ENCODE results near the gene GCHFR. TPM values are rescaled to one million over a fixed set of nuclear protein-coding genes. Genes with fewer than 3 reads are reported as not detected.

Gene GCHFR
- total and polyA plus RNA-seq, 4 donors: 50.5 to 229 (median 119) TPM

GRCh38 chr15:40766906-40767837 is 3.3 kb downstream of the GCHFR start:
- DNase-seq (ENCODE audit: low spot score): no peak
- Histone ChIP-seq H3K9me3 (ENCODE audit: control insufficient read depth in 4 of 4, low read length in 3 of 4) (no peaks in the 10 kb centered on the region), H3K36me3 (ENCODE audit: control insufficient read depth in 4 of 4, insufficient read depth in 3 of 4, low read depth in 1 of 4, low read length in 3 of 4) (peaks cover 0 to 20% (median 5%) of the 10 kb centered on the region in 4 donors), H3K27ac (ENCODE audit: low read depth in 1 of 2, low read length in 2 of 2) (no peak overlapping the region), H3K9ac (ENCODE audit: low read depth in 1 of 2, low read length in 2 of 2) (no peak overlapping the region), H3K4me3 (ENCODE audit: low read depth in 1 of 3, low read length in 3 of 3) (no peak overlapping the region), H3K27me3 (ENCODE audit: control insufficient read depth in 4 of 4, insufficient read depth in 4 of 4, low read length in 3 of 4) (no peaks in the 10 kb centered on the region), H3K4me1 (ENCODE audit: control insufficient read depth in 4 of 4, insufficient read depth in 4 of 4, low read length in 3 of 4) (peaks cover 10 to 70% (median 42%) of the 10 kb centered on the region in 4 donors)
- WGBS: 91% methylated on average over 32 of the region's 32 CpGs
- TF ChIP-seq HNF4A (conservative IDR thresholded peaks at IDR 0.05) (no peak), FOXA2 (IDR thresholded peaks at IDR 0.05) (no peak), YY1 (IDR thresholded peaks at IDR 0.05) (no peak), FOXA1 (IDR thresholded peaks at IDR 0.05) (no peak), JUND (IDR thresholded peaks at IDR 0.05) (no peak), REST (IDR thresholded peaks at IDR 0.05) (no peak), SP1 (IDR thresholded peaks at IDR 0.05) (no peak), HNF4G (IDR thresholded peaks at IDR 0.05) (no peak), EGR1 (IDR thresholded peaks at IDR 0.05; ENCODE audit: low read depth in 2 of 2) (no peak), TAF1 (conservative IDR thresholded peaks at IDR 0.05) (no peak), CTCF (IDR thresholded peaks at IDR 0.05; ENCODE audit: low read depth, low read length, missing input control) (no peak), RAD21 (IDR thresholded peaks at IDR 0.05) (no peak), NR2F2 (IDR thresholded peaks at IDR 0.05) (no peak), RXRA (IDR thresholded peaks at IDR 0.05) (no peak), GABPA (IDR thresholded peaks at IDR 0.05 in 1 of 2, conservative IDR thresholded peaks at IDR 0.05 in 1 of 2) (no peak), ATF3 (IDR thresholded peaks at IDR 0.05) (no peak)
- TF ChIP-seq, protein P1, sequence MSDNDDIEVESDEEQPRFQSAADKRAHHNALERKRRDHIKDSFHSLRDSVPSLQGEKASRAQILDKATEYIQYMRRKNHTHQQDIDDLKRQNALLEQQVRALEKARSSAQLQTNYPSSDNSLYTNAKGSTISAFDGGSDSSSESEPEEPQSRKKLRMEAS (IDR thresholded peaks at IDR 0.05): no peak
- TF ChIP-seq, protein P2, sequence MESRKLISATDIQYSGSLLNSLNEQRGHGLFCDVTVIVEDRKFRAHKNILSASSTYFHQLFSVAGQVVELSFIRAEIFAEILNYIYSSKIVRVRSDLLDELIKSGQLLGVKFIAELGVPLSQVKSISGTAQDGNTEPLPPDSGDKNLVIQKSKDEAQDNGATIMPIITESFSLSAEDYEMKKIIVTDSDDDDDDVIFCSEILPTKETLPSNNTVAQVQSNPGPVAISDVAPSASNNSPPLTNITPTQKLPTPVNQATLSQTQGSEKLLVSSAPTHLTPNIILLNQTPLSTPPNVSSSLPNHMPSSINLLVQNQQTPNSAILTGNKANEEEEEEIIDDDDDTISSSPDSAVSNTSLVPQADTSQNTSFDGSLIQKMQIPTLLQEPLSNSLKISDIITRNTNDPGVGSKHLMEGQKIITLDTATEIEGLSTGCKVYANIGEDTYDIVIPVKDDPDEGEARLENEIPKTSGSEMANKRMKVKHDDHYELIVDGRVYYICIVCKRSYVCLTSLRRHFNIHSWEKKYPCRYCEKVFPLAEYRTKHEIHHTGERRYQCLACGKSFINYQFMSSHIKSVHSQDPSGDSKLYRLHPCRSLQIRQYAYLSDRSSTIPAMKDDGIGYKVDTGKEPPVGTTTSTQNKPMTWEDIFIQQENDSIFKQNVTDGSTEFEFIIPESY (IDR thresholded peaks at IDR 0.05): no peak
